Measurements from ENCODE around the gene SPECC1. TPM values are rescaled to one million over a fixed set of nuclear protein-coding genes. Genes with fewer than 3 reads are reported as not detected.
"Not testable (repeated sequence)": the region's sequence is repeated elsewhere in the genome, so short reads cannot be mapped to it uniquely, and the experiment has no call there.

SPECC1 gene
- total RNA-seq, 1 donor from 2014 or later: 7.5 TPM

GRCh38 chr17:20259668-20260067 lies 250.5 kb downstream of the SPECC1 start:
- Mint-ChIP-seq H3K4me1 (no peaks in the 10 kb centered on the region), H3K27me3 (no peaks in the 10 kb centered on the region), H3K4me3 (no peak overlapping the region), H3K27ac (no peak overlapping the region), H3K9me3 (peaks cover 11% of the 10 kb centered on the region), H3K36me3 (ENCODE audit: low read depth) (peaks cover 19% of the 10 kb centered on the region)
- ChIA-PET POLR2A (no interaction called here), CTCF (no interaction called here)
- ATAC-seq (ENCODE audit: low read depth) (no peak), DNase-seq (no peak)
- no peak for TF ChIP-seq CTCF (IDR thresholded peaks at IDR 0.05)
- intact Hi-C loops (cut with micrococcal nuclease): no loop called here

GRCh38 chr17:20260268-20260667 lies 251.1 kb downstream of the SPECC1 start:
- CTCF ChIA-PET: no interaction called here
- Mint-ChIP-seq H3K27me3 (no peaks in the 10 kb centered on the region), H3K4me3 (no peak overlapping the region), H3K9me3 (peaks cover 11% of the 10 kb centered on the region), H3K36me3 (ENCODE audit: low read depth) (peaks cover 19% of the 10 kb centered on the region), H3K27ac (no peak overlapping the region), H3K4me1 (no peaks in the 10 kb centered on the region)
- POLR2A ChIA-PET: no interaction called here
- DNase-seq: no peak
- no peak for TF ChIP-seq CTCF (IDR thresholded peaks at IDR 0.05)
- intact Hi-C loops (cut with micrococcal nuclease): no loop called here
- ATAC-seq (ENCODE audit: low read depth): no peak

- ChIA-PET CTCF (interaction anchor here (0.6 kb wide), 1 partner anchor 142 kb away, joined by 3 read pairs; no protein-coding TSS in a partner anchor), POLR2A (no interaction called here)
- intact Hi-C loops (cut with micrococcal nuclease): no loop called here
- Mint-ChIP-seq H3K4me1 (no peaks in the 10 kb centered on the region), H3K36me3 (ENCODE audit: low read depth) (peaks cover 16% of the 10 kb centered on the region), H3K27me3 (no peaks in the 10 kb centered on the region), H3K27ac (no peak overlapping the region), H3K9me3 (peaks cover 11% of the 10 kb centered on the region), H3K4me3 (no peak overlapping the region)
- no peak for ATAC-seq (ENCODE audit: low read depth)
- no peak for TF ChIP-seq CTCF (IDR thresholded peaks at IDR 0.05)
- no peak for DNase-seq
These were observed 253.3 kb downstream of the SPECC1 start for GRCh38 chr17:20262226-20263114.

- H3K27ac Mint-ChIP-seq; H3K9me3 Mint-ChIP-seq; DNase-seq; POLR2A ChIA-PET; ATAC-seq (ENCODE audit: low read depth); H3K4me1 Mint-ChIP-seq; H3K27me3 Mint-ChIP-seq; intact Hi-C loops (cut with micrococcal nuclease); H3K4me3 Mint-ChIP-seq: not testable (repeated sequence)
- CTCF ChIA-PET: interaction anchor here (0.6 kb wide), 1 partner anchor 143 kb away, joined by 3 read pairs; no protein-coding TSS in a partner anchor
- H3K36me3 Mint-ChIP-seq (ENCODE audit: low read depth): peaks cover 12% of the 10 kb centered on the region
These were observed 253.9 kb downstream of the SPECC1 start for GRCh38 chr17:20263115-20263433.

GRCh38 chr17:20263595-20263994 lies 254.4 kb downstream of the SPECC1 start:
- H3K9me3 Mint-ChIP-seq: peaks cover 2% of the 10 kb centered on the region
- no peak for DNase-seq
- TF ChIP-seq CTCF (IDR thresholded peaks at IDR 0.05): no peak
- POLR2A ChIA-PET: no interaction called here
- no peak overlapping the region for H3K4me3 Mint-ChIP-seq
- peaks cover 8% of the 10 kb centered on the region for H3K36me3 Mint-ChIP-seq (ENCODE audit: low read depth)
- no peaks in the 10 kb centered on the region for H3K4me1 Mint-ChIP-seq
- no peak for ATAC-seq (ENCODE audit: low read depth)
- intact Hi-C loops (cut with micrococcal nuclease): no loop called here
- H3K27me3 Mint-ChIP-seq: no peaks in the 10 kb centered on the region
- CTCF ChIA-PET: no interaction called here
- no peak overlapping the region for H3K27ac Mint-ChIP-seq

Measured in activated B cell treated with CpG ODN at 0.5 μM for 24 hours (primary cell).